Measurements from ENCODE around the gene PDX1.
"Not testable (repeated sequence)": the region's sequence is repeated elsewhere in the genome, so short reads cannot be mapped to it uniquely, and the experiment has no call there.

PDX1 gene

GRCh38 chr13:27954406-27954851 lies 34.6 kb downstream of the PDX1 start:
- no peak for DNase-seq (ENCODE audit: extremely low read depth in 1 of 2, low read depth in 1 of 2)

GRCh38 chr13:27955014-27955591 lies 35.3 kb downstream of the PDX1 start:
- DNase-seq (ENCODE audit: extremely low read depth in 1 of 2, low read depth in 1 of 2): no peak

- no peak for DNase-seq (ENCODE audit: extremely low read depth in 1 of 2, low read depth in 1 of 2)
Measured at GRCh38 chr13:27956576-27957300, 36.9 kb downstream of the PDX1 start.

GRCh38 chr13:27959976-27960361 lies 40.2 kb downstream of the PDX1 start:
- DNase-seq (ENCODE audit: extremely low read depth in 1 of 2, low read depth in 1 of 2): no peak

GRCh38 chr13:27960362-27961226 lies 40.8 kb downstream of the PDX1 start:
- DNase-seq (ENCODE audit: extremely low read depth in 1 of 2, low read depth in 1 of 2): no peak

GRCh38 chr13:27961227-27962085 lies 41.7 kb downstream of the PDX1 start:
- no peak for DNase-seq (ENCODE audit: extremely low read depth in 1 of 2, low read depth in 1 of 2)

GRCh38 chr13:27962128-27962841 lies 42.5 kb downstream of the PDX1 start:
- DNase-seq (ENCODE audit: extremely low read depth in 1 of 2, low read depth in 1 of 2): no peak

- no peak for DNase-seq (ENCODE audit: extremely low read depth in 1 of 2, low read depth in 1 of 2)
Measured at GRCh38 chr13:27962982-27963381, 43.2 kb downstream of the PDX1 start.

GRCh38 chr13:27963491-27963890 lies 43.7 kb downstream of the PDX1 start:
- DNase-seq (ENCODE audit: extremely low read depth in 1 of 2, low read depth in 1 of 2): no peak

- not testable (repeated sequence) for DNase-seq (ENCODE audit: extremely low read depth in 1 of 2, low read depth in 1 of 2)
Measured at GRCh38 chr13:27964206-27964605, 44.4 kb downstream of the PDX1 start.

- no peak for DNase-seq (ENCODE audit: extremely low read depth in 1 of 2, low read depth in 1 of 2)
Measured at GRCh38 chr13:27964741-27965323, 45.0 kb downstream of the PDX1 start.

- DNase-seq (ENCODE audit: extremely low read depth in 1 of 2, low read depth in 1 of 2): no peak
Measured at GRCh38 chr13:27965343-27965739, 45.5 kb downstream of the PDX1 start.

- DNase-seq (ENCODE audit: extremely low read depth in 1 of 2, low read depth in 1 of 2): no peak
Measured at GRCh38 chr13:27965740-27966640, 46.2 kb downstream of the PDX1 start.

- DNase-seq (ENCODE audit: extremely low read depth in 1 of 2, low read depth in 1 of 2): no peak
Measured at GRCh38 chr13:27966641-27967202, 46.9 kb downstream of the PDX1 start.

- no peak for DNase-seq (ENCODE audit: extremely low read depth in 1 of 2, low read depth in 1 of 2)
Measured at GRCh38 chr13:27967203-27967735, 47.5 kb downstream of the PDX1 start.

GRCh38 chr13:27967736-27968315 lies 48.0 kb downstream of the PDX1 start:
- no peak for DNase-seq (ENCODE audit: extremely low read depth in 1 of 2, low read depth in 1 of 2)

- DNase-seq (ENCODE audit: extremely low read depth in 1 of 2, low read depth in 1 of 2): no peak
Measured at GRCh38 chr13:27968316-27969081, 48.7 kb downstream of the PDX1 start.
